H1 (cell line): ENCODE measurements around the gene BMX.

ENCODE experiments used
- CHD1 ChIP-seq: IDR thresholded peaks from 2 replicates; pipeline ENCODE4 v1.6.1; 2012; ENCODE audit warnings: low read depth, low read length, improper control_type of control experiment
- YY1 ChIP-seq: IDR thresholded peaks from 2 replicates; pipeline ENCODE4 v1.6.1; 2011; ENCODE audit warnings: low read depth, mild to moderate bottlenecking, low read length

- TF ChIP-seq CHD1 (no peak), YY1 (no peak)
Observed at GRCh38 chrX:15525664-15526416, 25.2 kb downstream of the BMX start.
